ENCODE data around the gene STX19.

STX19 gene

DNA sequence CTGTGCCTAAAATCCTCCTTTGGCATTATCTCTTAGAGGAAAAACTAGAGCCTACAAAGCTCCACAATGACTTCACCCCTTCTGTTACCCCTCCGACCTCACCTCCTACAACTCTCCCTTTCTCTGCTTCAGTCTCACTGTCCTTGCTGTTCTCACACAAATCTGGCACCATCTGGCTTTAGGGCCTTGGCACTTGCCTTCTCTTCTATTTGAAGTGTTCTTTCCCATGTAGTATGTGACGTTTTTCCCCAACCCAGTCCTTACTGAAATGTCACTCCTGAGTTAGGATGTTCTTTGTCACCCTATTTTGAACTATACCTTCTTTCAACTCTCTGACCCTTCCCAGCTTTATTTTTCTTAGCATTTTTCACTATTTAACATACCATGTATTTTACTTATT, 8.7 kb downstream of the STX19 start:
- Histone ChIP-seq H3K4me3 (ENCODE audit: low read depth, low read length) (no peak overlapping the region), H3K4me1 (ENCODE audit: control insufficient read depth, insufficient read depth, low read length) (no peaks in the 10 kb centered on the region), H3K36me3 (ENCODE audit: control insufficient read depth in 2 of 2, insufficient read depth in 1 of 2, low read length in 2 of 2) (no peaks in the 10 kb centered on the region; a peak in 1 of 3 replicates), H3K9me3 (ENCODE audit: control insufficient read depth, insufficient read depth, low read depth, low read length) (no peaks in the 10 kb centered on the region), H3K27ac (ENCODE audit: extremely low read depth, low read depth, low read length) (no peak overlapping the region)
- ChIA-PET POLR2A (no interaction called here), CTCF (no interaction called here)
- TF ChIP-seq, protein P1, sequence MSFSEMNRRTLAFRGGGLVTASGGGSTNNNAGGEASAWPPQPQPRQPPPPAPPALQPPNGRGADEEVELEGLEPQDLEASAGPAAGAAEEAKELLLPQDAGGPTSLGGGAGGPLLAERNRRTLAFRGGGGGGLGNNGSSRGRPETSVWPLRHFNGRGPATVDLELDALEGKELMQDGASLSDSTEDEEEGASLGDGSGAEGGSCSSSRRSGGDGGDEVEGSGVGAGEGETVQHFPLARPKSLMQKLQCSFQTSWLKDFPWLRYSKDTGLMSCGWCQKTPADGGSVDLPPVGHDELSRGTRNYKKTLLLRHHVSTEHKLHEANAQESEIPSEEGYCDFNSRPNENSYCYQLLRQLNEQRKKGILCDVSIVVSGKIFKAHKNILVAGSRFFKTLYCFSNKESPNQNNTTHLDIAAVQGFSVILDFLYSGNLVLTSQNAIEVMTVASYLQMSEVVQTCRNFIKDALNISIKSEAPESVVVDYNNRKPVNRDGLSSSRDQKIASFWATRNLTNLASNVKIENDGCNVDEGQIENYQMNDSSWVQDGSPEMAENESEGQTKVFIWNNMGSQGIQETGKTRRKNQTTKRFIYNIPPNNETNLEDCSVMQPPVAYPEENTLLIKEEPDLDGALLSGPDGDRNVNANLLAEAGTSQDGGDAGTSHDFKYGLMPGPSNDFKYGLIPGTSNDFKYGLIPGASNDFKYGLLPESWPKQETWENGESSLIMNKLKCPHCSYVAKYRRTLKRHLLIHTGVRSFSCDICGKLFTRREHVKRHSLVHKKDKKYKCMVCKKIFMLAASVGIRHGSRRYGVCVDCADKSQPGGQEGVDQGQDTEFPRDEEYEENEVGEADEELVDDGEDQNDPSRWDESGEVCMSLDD (tag by site-specific recombination; IDR thresholded peaks at IDR 0.05) = no peak
- TF ChIP-seq GLI2 (tag by site-specific recombination; IDR thresholded peaks at IDR 0.05; ENCODE audit: borderline replicate concordance, low read depth) = no peak
- no peak for TF ChIP-seq ZNF558 (tag by site-specific recombination; IDR thresholded peaks at IDR 0.05)
- TF ChIP-seq ZNF112 (tag by site-specific recombination; IDR thresholded peaks at IDR 0.05) = no peak
- TF ChIP-seq MZF1 (tag by site-specific recombination; IDR thresholded peaks at IDR 0.05; ENCODE audit: borderline replicate concordance) = no peak
- TF ChIP-seq, protein P2, sequence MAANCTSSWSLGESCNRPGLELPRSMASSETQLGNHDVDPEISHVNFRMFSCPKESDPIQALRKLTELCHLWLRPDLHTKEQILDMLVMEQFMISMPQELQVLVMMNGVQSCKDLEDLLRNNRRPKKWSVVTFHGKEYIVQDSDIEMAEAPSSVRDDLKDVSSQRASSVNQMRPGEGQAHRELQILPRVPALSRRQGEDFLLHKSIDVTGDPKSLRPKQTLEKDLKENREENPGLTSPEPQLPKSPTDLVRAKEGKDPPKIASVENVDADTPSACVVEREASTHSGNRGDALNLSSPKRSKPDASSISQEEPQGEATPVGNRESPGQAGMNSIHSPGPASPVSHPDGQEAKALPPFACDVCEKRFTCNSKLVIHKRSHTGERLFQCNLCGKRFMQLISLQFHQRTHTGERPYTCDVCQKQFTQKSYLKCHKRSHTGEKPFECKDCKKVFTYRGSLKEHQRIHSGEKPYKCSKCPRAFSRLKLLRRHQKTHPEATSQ (tag by site-specific recombination; IDR thresholded peaks at IDR 0.05) = no peak
- TF ChIP-seq YY2 (tag by site-specific recombination; IDR thresholded peaks at IDR 0.05) = no peak
- no peak for TF ChIP-seq ZNF157 (tag by site-specific recombination; IDR thresholded peaks at IDR 0.05)
- no peak for TF ChIP-seq ZNF626 (tag by site-specific recombination; IDR thresholded peaks at IDR 0.05)
- TF ChIP-seq OVOL3 (tag by site-specific recombination; IDR thresholded peaks at IDR 0.05) = no peak
- TF ChIP-seq, protein P3, sequence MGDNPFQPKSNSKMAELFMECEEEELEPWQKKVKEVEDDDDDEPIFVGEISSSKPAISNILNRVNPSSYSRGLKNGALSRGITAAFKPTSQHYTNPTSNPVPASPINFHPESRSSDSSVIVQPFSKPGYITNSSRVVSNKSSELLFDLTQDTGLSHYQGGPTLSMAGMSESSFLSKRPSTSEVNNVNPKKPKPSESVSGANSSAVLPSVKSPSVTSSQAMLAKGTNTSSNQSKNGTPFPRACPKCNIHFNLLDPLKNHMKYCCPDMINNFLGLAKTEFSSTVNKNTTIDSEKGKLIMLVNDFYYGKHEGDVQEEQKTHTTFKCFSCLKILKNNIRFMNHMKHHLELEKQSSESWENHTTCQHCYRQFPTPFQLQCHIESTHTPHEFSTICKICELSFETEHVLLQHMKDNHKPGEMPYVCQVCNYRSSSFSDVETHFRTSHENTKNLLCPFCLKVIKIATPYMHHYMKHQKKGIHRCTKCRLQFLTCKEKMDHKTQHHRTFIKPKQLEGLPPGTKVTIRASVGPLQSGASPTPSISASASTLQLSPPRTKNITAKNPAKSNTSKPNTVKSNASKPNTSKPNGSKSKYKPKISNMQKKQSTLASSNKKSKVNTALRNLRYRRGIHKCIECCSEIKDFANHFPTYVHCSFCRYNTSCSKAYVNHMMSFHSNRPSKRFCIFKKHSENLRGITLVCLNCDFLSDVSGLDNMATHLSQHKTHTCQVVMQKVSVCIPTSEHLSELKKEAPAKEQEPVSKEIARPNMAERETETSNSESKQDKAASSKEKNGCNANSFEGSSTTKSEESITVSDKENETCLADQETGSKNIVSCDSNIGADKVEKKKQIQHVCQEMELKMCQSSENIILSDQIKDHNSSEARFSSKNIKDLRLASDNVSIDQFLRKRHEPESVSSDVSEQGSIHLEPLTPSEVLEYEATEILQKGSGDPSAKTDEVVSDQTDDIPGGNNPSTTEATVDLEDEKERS (tag by site-specific recombination; IDR thresholded peaks at IDR 0.05) = no peak
- no peak for TF ChIP-seq PRDM10 (tag by site-specific recombination; IDR thresholded peaks at IDR 0.05)
- no peak for TF ChIP-seq ZNF2 (tag by site-specific recombination; IDR thresholded peaks at IDR 0.05)
- no peak for TF ChIP-seq REPIN1 (tag by site-specific recombination; IDR thresholded peaks at IDR 0.05; ENCODE audit: low read depth)
- TF ChIP-seq ZNF692 (tag by site-specific recombination; IDR thresholded peaks at IDR 0.05) = no peak
- TF ChIP-seq ZNF596 (tag by site-specific recombination; IDR thresholded peaks at IDR 0.05) = no peak
- no peak for TF ChIP-seq IKZF3 (tag by site-specific recombination; IDR thresholded peaks at IDR 0.05)
- no peak for TF ChIP-seq BCL11B (tag by site-specific recombination; IDR thresholded peaks at IDR 0.05; ENCODE audit: low read depth)
